ENCODE data around the gene PPP1R14C. TPM values are rescaled to one million over a fixed set of nuclear protein-coding genes. Genes with fewer than 3 reads are reported as not detected.

Gene PPP1R14C
- under 1 TPM in 1 of 6 experiments, not detected in 5; 0.17 TPM for total RNA-seq (2021; fragmentation: NEBNext Ultra II Directional; extraction: Animal tissue kit (Norgen Biotek cat#: 25700))
- long read RNA-seq = 0 reads

- H3K4me1 Mint-ChIP-seq (ENCODE audit: low read depth) = peaks cover 5% of the 10 kb centered on the region
- no peak for DNase-seq
- no peak within 1 kb of the TSS for H3K27ac Mint-ChIP-seq
- no peaks in the 10 kb centered on the region for H3K9me3 Mint-ChIP-seq
- H3K4me3 Mint-ChIP-seq = peak within 1 kb of the TSS; percentile 72
- H3K27me3 Mint-ChIP-seq (ENCODE audit: insufficient read depth) = peaks cover 32% of the 10 kb centered on the region
- no peaks in the 10 kb centered on the region for H3K36me3 Mint-ChIP-seq (ENCODE audit: low read depth)
- no peak for TF ChIP-seq CTCF (IDR thresholded peaks at IDR 0.05)
Measured at GRCh38 chr6:150142670-150143515, at the start of gene PPP1R14C. PPP1R14C (plus strand) TSS chr6:150143044; CDS start chr6:150143193, 149 bp downstream.

- no peaks in the 10 kb centered on the region for H3K36me3 Mint-ChIP-seq (ENCODE audit: low read depth)
- TF ChIP-seq CTCF (IDR thresholded peaks at IDR 0.05) = no peak
- peaks cover 37% of the 10 kb centered on the region for H3K27me3 Mint-ChIP-seq (ENCODE audit: insufficient read depth)
- no peaks in the 10 kb centered on the region for H3K4me1 Mint-ChIP-seq (ENCODE audit: low read depth)
- no peak for DNase-seq
- H3K27ac Mint-ChIP-seq = no peak overlapping the region
- H3K4me3 Mint-ChIP-seq = no peak overlapping the region
- no peaks in the 10 kb centered on the region for H3K9me3 Mint-ChIP-seq
Measured at GRCh38 chr6:150093397-150093796, 49.4 kb upstream of the PPP1R14C start.

GRCh38 chr6:150098155-150098554 lies 44.7 kb upstream of the PPP1R14C start:
- H3K4me1 Mint-ChIP-seq (ENCODE audit: low read depth) = no peaks in the 10 kb centered on the region

GRCh38 chr6:150099546-150099945 lies 43.3 kb upstream of the PPP1R14C start:
- Mint-ChIP-seq H3K36me3 (ENCODE audit: low read depth) (no peaks in the 10 kb centered on the region), H3K27ac (no peak overlapping the region), H3K9me3 (no peaks in the 10 kb centered on the region), H3K27me3 (ENCODE audit: insufficient read depth) (peaks cover 28% of the 10 kb centered on the region), H3K4me1 (ENCODE audit: low read depth) (no peaks in the 10 kb centered on the region), H3K4me3 (no peak overlapping the region)
- no peak for DNase-seq
- no peak for TF ChIP-seq CTCF (IDR thresholded peaks at IDR 0.05)

More at GRCh38 chr6:150098155-150098554, 44.7 kb upstream of the PPP1R14C start:
- Mint-ChIP-seq H3K9me3 (no peaks in the 10 kb centered on the region), H3K4me3 (no peak overlapping the region), H3K27me3 (ENCODE audit: insufficient read depth) (peaks cover 30% of the 10 kb centered on the region), H3K27ac (no peak overlapping the region), H3K36me3 (ENCODE audit: low read depth) (no peaks in the 10 kb centered on the region)
- TF ChIP-seq CTCF (IDR thresholded peaks at IDR 0.05) = no peak
- no peak for DNase-seq

- Mint-ChIP-seq H3K9me3 (no peaks in the 10 kb centered on the region), H3K27me3 (ENCODE audit: insufficient read depth) (peaks cover 27% of the 10 kb centered on the region), H3K36me3 (ENCODE audit: low read depth) (no peaks in the 10 kb centered on the region), H3K4me3 (no peak overlapping the region), H3K27ac (no peak overlapping the region), H3K4me1 (ENCODE audit: low read depth) (no peaks in the 10 kb centered on the region)
- no peak for TF ChIP-seq CTCF (IDR thresholded peaks at IDR 0.05)
- DNase-seq = no peak
Measured at GRCh38 chr6:150099953-150100352, 42.9 kb upstream of the PPP1R14C start.
